Measurements from ENCODE around the gene CDK14.

The CDK14 gene

GRCh38 chr7:90957883-90958282, 361.8 kb downstream of the CDK14 start:
- no peak for DNase-seq (ENCODE audit: low spot score)

- DNase-seq (ENCODE audit: low spot score): no peak
Measured at GRCh38 chr7:90958647-90959046, 362.5 kb downstream of the CDK14 start.

- DNase-seq (ENCODE audit: low spot score): no peak
Measured at GRCh38 chr7:90961037-90961725, 365.1 kb downstream of the CDK14 start.

- DNase-seq (ENCODE audit: low spot score): no peak
Measured at GRCh38 chr7:90965211-90965610, 369.1 kb downstream of the CDK14 start.

- no peak for DNase-seq (ENCODE audit: low spot score)
Measured at GRCh38 chr7:90966346-90966745, 370.2 kb downstream of the CDK14 start.

DNA sequence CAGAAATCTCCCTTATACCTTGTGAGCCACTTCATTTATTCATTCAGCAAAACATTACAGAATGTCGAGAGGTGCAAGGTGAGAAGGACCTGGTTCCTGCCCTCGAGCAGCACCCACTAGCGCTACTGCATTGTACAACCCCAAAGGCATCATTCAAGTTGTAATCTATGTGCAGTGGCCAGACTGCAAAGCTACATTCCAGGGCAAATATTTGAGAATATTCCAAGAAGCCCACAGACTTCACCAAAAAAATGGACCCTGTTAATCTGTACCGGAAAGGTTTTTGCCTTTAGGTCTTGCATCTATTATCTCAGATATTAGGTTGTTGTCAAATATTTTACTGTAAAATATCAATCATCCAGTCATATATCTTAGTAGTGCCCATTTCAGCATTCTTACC, 372.8 kb downstream of the CDK14 start:
- no peak for DNase-seq (ENCODE audit: low spot score)

DNA sequence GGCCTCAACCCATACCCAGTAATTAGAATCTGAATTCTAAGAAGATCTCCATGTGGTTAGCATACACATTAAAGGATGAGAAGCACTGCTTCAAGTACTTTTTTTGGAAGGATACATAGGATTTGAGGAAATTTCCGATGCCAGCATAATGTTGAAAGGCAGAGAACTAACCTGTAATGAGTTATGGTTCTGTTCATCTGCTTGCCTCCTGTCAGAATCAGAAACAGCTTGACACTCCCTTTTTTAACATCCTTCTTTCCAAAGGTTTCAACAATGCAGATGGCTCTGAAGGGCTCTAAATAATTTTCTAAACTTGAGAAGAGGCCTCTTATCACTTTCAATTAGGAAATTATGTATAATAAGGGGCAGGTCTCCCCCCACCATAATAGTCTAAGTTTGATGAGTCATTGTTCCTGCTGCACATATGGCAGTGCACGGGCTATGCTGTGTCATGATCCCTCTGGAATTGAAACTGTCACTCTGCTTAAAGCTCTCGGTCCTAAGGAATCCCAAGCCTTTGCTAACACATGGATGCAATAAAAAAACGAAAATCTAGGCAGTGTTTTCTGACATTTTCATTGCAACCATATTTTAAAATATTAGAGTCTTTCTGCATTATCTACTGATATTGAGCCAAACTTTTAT, 376.9 kb downstream of the CDK14 start:
- no peak for DNase-seq (ENCODE audit: low spot score)

- DNase-seq (ENCODE audit: low spot score): no peak
Measured at GRCh38 chr7:90977056-90977455, 380.9 kb downstream of the CDK14 start.

DNA sequence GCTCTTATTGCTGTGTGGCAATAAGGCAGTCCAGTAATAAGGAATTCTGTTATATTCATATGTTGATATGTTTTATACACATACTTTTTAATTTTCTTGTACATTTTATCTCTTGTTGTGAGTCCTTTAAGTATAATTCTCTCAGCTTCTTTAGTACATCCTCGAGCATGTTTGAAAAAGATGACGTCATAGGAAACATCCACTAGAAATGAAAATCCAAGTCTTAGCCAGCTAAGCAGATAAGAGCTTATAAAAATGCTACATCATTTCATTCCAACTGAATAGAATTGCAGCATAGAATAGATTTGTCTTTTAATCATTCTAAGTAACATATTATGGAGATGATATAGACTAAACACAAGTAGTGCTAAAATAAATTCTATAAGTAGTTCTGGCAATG, 384.4 kb downstream of the CDK14 start:
- no peak for DNase-seq (ENCODE audit: low spot score)

DNA sequence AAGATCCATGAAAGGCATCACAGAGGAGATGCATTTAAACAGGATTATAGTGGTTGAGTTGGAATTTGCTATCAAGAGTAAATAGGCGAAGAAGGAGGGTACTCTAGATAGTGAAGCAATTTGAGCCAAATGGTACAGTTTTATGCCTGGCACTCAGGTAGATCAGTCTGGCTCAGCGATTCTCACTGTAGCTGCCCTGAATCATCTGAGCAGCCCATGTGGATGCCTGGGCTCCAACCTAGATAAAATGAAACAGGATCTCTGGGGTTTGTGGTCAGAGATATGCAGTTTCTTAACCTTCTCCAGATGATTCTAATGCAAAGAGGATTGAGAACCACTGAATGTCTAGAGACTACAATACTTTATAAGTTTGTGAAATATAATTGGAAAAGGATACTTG, 386.1 kb downstream of the CDK14 start:
- no peak for DNase-seq (ENCODE audit: low spot score)

GRCh38 chr7:90984692-90985091, 388.6 kb downstream of the CDK14 start:
- DNase-seq (ENCODE audit: low spot score): no peak

- DNase-seq (ENCODE audit: low spot score): no peak
Measured at GRCh38 chr7:90988516-90988915, 392.4 kb downstream of the CDK14 start.

- no peak for DNase-seq (ENCODE audit: low spot score)
Measured at GRCh38 chr7:90988996-90989765, 393.1 kb downstream of the CDK14 start.

GRCh38 chr7:90994121-90994520, 398.0 kb downstream of the CDK14 start:
- no peak for DNase-seq (ENCODE audit: low spot score)

GRCh38 chr7:90994601-90995000, 398.5 kb downstream of the CDK14 start:
- no peak for DNase-seq (ENCODE audit: low spot score)

DNA sequence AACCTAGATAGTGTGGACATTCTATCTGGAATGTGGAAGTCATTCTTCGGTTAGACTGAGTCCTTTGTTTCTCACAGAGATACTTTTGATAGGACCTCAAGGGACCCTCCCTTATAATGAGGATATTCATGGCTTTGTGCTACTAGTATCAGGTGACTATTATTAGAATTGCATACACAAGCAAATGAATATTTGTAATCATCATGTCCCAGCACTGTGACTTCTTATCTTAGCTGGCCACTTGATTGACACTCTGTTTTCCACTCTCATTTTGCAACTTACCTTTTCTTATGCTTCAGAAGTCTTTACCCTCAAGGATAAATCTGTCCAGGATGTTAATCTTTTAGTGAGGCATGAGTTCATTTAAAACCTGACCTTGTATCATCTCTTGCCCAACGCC, 399.9 kb downstream of the CDK14 start:
- DNase-seq (ENCODE audit: low spot score): no peak

GRCh38 chr7:90999989-91000979, 404.2 kb downstream of the CDK14 start:
- no peak for DNase-seq (ENCODE audit: low spot score)

DNA sequence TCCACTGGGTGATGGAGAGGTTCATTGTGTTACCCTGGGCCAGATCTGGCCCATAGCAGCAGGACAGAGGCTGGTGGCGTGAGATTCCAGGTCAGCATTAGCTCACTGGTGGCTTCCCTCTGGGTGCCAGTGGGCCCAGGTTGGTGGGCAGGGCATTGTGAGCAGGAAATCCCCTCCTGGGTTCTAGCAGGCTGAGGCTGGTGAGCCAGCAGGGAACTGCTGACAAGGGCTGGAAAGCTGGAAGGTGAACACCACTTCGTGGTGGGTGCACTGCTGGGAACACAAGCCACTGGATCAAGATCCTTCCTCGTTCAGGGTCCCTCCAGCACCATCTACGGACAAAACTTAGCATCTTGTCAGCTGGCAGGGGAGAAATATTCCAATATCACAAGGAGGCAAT, 408.9 kb downstream of the CDK14 start:
- no peak for DNase-seq (ENCODE audit: low spot score)

- no peak for DNase-seq (ENCODE audit: low spot score)
Measured at GRCh38 chr7:91005841-91006240, 409.7 kb downstream of the CDK14 start.

DNA sequence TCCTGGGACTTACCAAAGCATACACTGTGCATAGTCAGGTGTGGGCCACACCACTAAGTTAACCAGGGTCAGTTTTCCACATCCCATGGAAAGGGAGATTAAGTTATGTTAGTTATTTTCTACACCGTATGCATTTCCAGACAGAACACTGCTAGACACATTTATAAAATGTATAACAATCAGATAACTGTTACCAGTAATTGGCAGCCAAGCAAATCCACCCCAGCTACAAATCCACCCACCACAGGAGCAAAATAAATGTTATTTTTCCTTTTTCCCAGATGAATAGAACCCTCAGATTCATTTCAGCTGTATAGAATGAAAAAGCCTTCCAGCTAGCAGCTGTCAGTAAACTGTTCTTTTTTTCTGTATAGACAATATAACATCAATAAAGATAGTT, 411.2 kb downstream of the CDK14 start:
- DNase-seq (ENCODE audit: low spot score): no peak

- no peak for DNase-seq (ENCODE audit: low spot score)
Measured at GRCh38 chr7:91013078-91013477, 417.0 kb downstream of the CDK14 start.
